Measurements from ENCODE around the gene ZBTB21.

DNA sequence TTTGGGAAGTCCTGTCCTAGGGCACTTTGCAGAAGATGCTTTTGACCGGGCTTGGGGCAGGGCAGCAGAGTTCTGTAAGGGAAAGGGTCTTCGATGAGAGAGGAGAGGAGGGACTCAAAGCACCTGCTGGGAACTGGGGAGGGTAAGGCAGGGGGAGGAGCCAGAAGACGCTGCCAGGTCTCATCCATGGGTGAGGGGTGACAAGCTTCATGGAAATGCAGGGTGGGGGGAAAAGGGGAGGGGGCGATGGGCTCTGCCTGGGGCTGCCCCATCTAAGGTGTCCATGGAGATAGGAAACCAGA is 35.5 kb downstream of the ZBTB21 start:
- TF ChIP-seq, protein P1, sequence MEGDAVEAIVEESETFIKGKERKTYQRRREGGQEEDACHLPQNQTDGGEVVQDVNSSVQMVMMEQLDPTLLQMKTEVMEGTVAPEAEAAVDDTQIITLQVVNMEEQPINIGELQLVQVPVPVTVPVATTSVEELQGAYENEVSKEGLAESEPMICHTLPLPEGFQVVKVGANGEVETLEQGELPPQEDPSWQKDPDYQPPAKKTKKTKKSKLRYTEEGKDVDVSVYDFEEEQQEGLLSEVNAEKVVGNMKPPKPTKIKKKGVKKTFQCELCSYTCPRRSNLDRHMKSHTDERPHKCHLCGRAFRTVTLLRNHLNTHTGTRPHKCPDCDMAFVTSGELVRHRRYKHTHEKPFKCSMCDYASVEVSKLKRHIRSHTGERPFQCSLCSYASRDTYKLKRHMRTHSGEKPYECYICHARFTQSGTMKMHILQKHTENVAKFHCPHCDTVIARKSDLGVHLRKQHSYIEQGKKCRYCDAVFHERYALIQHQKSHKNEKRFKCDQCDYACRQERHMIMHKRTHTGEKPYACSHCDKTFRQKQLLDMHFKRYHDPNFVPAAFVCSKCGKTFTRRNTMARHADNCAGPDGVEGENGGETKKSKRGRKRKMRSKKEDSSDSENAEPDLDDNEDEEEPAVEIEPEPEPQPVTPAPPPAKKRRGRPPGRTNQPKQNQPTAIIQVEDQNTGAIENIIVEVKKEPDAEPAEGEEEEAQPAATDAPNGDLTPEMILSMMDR (conservative IDR thresholded peaks at IDR 0.05; ENCODE audit: low read depth, low read length) = no peak
- no peak for TF ChIP-seq CHD1 (IDR thresholded peaks at IDR 0.05; ENCODE audit: low read depth, low read length)
- TF ChIP-seq RAD21 (IDR thresholded peaks at IDR 0.05; ENCODE audit: low read length) = no peak
- TF ChIP-seq POLR2A (IDR thresholded peaks at IDR 0.05; ENCODE audit: low read depth, low read length) = no peak
